HG03039 (cell line): ENCODE results near the gene MAP3K20.
"Not testable (repeated sequence)": the region's sequence is repeated elsewhere in the genome, so short reads cannot be mapped to it uniquely, and the experiment has no call there.

Source experiments
- ATAC-seq: cut with Tn5 transposase; IDR thresholded peaks from one replicate; pipeline ENCODE4 v1.9.1; 2021; ENCODE audit warnings: mild to moderate bottlenecking, moderate library complexity; ENCODE audit not compliant: unreplicated experiment

The MAP3K20 gene

GRCh38 chr2:173075781-173076580, at the start of gene MAP3K20:
MAP3K20 (plus strand) TSS chr2:173075846; CDS start chr2:173091032, 15,186 bp downstream.
- ATAC-seq = peak; percentile 67

- no peak for ATAC-seq
Measured at GRCh38 chr2:173026479-173026878, 49.2 kb upstream of the MAP3K20 start.

GRCh38 chr2:173027181-173028128, 48.2 kb upstream of the MAP3K20 start:
- peak; percentile 67 for ATAC-seq

- no peak for ATAC-seq
Measured at GRCh38 chr2:173028141-173028540, 47.5 kb upstream of the MAP3K20 start.

GRCh38 chr2:173028671-173029070, 47.0 kb upstream of the MAP3K20 start:
- no peak for ATAC-seq

- no peak for ATAC-seq
Measured at GRCh38 chr2:173030561-173031490, 44.8 kb upstream of the MAP3K20 start.

GRCh38 chr2:173032032-173032431, 43.6 kb upstream of the MAP3K20 start:
- no peak for ATAC-seq

- ATAC-seq = no peak
Measured at GRCh38 chr2:173033084-173033483, 42.6 kb upstream of the MAP3K20 start.

- no peak for ATAC-seq
Measured at GRCh38 chr2:173034143-173034542, 41.5 kb upstream of the MAP3K20 start.

GRCh38 chr2:173037245-173038120, 38.2 kb upstream of the MAP3K20 start:
- ATAC-seq = no peak

GRCh38 chr2:173038257-173038656, 37.4 kb upstream of the MAP3K20 start:
- not testable (repeated sequence) for ATAC-seq

- no peak for ATAC-seq
Measured at GRCh38 chr2:173040729-173041128, 34.9 kb upstream of the MAP3K20 start.

- ATAC-seq = no peak
Measured at GRCh38 chr2:173043476-173043875, 32.2 kb upstream of the MAP3K20 start.

- no peak for ATAC-seq
Measured at GRCh38 chr2:173043897-173044519, 31.6 kb upstream of the MAP3K20 start.

GRCh38 chr2:173044686-173045085, 31.0 kb upstream of the MAP3K20 start:
- no peak for ATAC-seq

GRCh38 chr2:173045181-173045580, 30.5 kb upstream of the MAP3K20 start:
- no peak for ATAC-seq

- ATAC-seq = no peak
Measured at GRCh38 chr2:173048522-173048896, 27.1 kb upstream of the MAP3K20 start.

- peak; percentile 78 for ATAC-seq
Measured at GRCh38 chr2:173048897-173049661, 26.6 kb upstream of the MAP3K20 start.
